Smooth muscle cell (in vitro differentiated cells): ENCODE data around the gene MASP1. TPM values are rescaled to one million over a fixed set of nuclear protein-coding genes. Genes with fewer than 3 reads are reported as not detected.

Source experiments
- DNase-seq: peaks from one replicate; lab custom pipeline; 2025; ENCODE audit not compliant: unreplicated experiment; lab: John Stamatoyannopoulos, UW
- H2AFZ ChIP-seq: fragments of 200-600 bp; sonication (generic); 2 replicates; pipeline ENCODE4 v1.6.0; 2016; ENCODE audit warnings: antibody characterized with exemption, low read depth, mild to moderate bottlenecking
- H3F3A ChIP-seq: fragments of 200-600 bp; sonication (generic); 2 replicates; pipeline ENCODE4 v1.6.0; 2017; ENCODE audit warnings: antibody characterized with exemption, low read depth
- H3K27ac ChIP-seq: fragments of 200-600 bp; sonication (generic); 2 replicates; pipeline ENCODE4 v1.5.1; 2016; ENCODE audit warnings: low read depth, mild to moderate bottlenecking
- H3K27me3 ChIP-seq: fragments of 200-600 bp; sonication (generic); 2 replicates; pipeline ENCODE4 v1.6.1; 2016; ENCODE audit warnings: low read depth, mild to moderate bottlenecking
- H3K36me3 ChIP-seq: fragments of 200-600 bp; sonication (generic); 2 replicates; pipeline ENCODE4 v1.5.1; 2016; ENCODE audit warnings: low read depth
- H3K4me1 ChIP-seq: fragments of 200-600 bp; sonication (generic); 2 replicates; pipeline ENCODE4 v1.5.1; 2016; ENCODE audit warnings: low read depth
- H3K4me2 ChIP-seq: fragments of 200-600 bp; sonication (generic); 2 replicates; pipeline ENCODE4 v1.6.0; 2016; ENCODE audit warnings: mild to moderate bottlenecking
- H3K4me3 ChIP-seq: fragments of 200-600 bp; sonication (generic); 2 replicates; pipeline ENCODE4 v1.5.1; 2016; ENCODE audit warnings: mild to moderate bottlenecking
- H3K79me2 ChIP-seq: fragments of 200-600 bp; sonication (generic); 2 replicates; pipeline ENCODE4 v1.6.0; 2016; ENCODE audit warnings: low read depth, mild to moderate bottlenecking
- H3K9ac ChIP-seq: fragments of 200-600 bp; sonication (generic); 2 replicates; pipeline ENCODE4 v1.6.0; 2016; ENCODE audit warnings: low read depth
- H3K9me3 ChIP-seq: fragments of 200-600 bp; sonication (generic); replicated peaks from 2 replicates; pipeline ENCODE4 v1.5.1; 2016; ENCODE audit warnings: low read depth
- H4K20me1 ChIP-seq: fragments of 200-600 bp; sonication (generic); 2 replicates; pipeline ENCODE4 v1.6.0; 2016; ENCODE audit warnings: low read depth
- CTCF ChIP-seq: fragments of 200-600 bp; sonication (generic); IDR thresholded peaks from 2 replicates; pipeline ENCODE4 v1.5.1; 2017; ENCODE audit warnings: borderline replicate concordance, mild to moderate bottlenecking, antibody characterized with exemption; ENCODE audit not compliant: insufficient read depth, poor library complexity, severe bottlenecking
- WGBS: methylation state at CpG from one replicate; pipeline ENCODE4 v1.1.7; 2016; ENCODE audit warnings: low lambda C conversion rate; 5-methylcytosine and 5-hydroxymethylcytosine counted together
- polyA plus RNA-seq: library from polyadenylated mRNA; unstranded; fragments of >200 nt; fragmentation: Nextera tagmentation; extraction: Ambion mirVana; gene quantifications from 2 replicates; pipeline ENCODE4 v1.2.1, GENCODE V29; 2016
- total RNA-seq: library from RNA; depleted of rRNA; stranded (reverse); fragments of >200 nt; gene quantifications from 2 replicates; pipeline ENCODE4 v1.2.3, GENCODE V29; 2014

Gene MASP1
- total and polyA plus RNA-seq, 2 experiments from 2014 or later: 46.7 to 54.0 TPM

GRCh38 chr3:187256051-187256616 is 35.4 kb downstream of the MASP1 start:
- Histone ChIP-seq H3K9me3 (no peaks in the 10 kb centered on the region), H2AFZ (no peak overlapping the region), H3K4me1 (no peaks in the 10 kb centered on the region), H3K79me2 (no peaks in the 10 kb centered on the region), H3K27me3 (no peaks in the 10 kb centered on the region), H3F3A (no peaks in the 10 kb centered on the region), H4K20me1 (no peaks in the 10 kb centered on the region), H3K9ac (no peak overlapping the region), H3K36me3 (no peaks in the 10 kb centered on the region), H3K4me3 (no peak overlapping the region), H3K27ac (no peak overlapping the region), H3K4me2 (no peak overlapping the region)
- no peak for TF ChIP-seq CTCF
- DNase-seq: no peak
- WGBS: 95% methylated on average over 10 of the region's 10 CpGs

- no peak overlapping the region for H3K4me3 ChIP-seq
- no peak overlapping the region for H3K4me2 ChIP-seq
- no peak overlapping the region for H3K9ac ChIP-seq
- H2AFZ ChIP-seq: no peak overlapping the region
- no peaks in the 10 kb centered on the region for H4K20me1 ChIP-seq
- H3K4me1 ChIP-seq: no peaks in the 10 kb centered on the region
- H3K27ac ChIP-seq: no peak overlapping the region
- no peaks in the 10 kb centered on the region for H3K36me3 ChIP-seq
- no peak for DNase-seq
- no peaks in the 10 kb centered on the region for H3F3A ChIP-seq
- no peaks in the 10 kb centered on the region for H3K9me3 ChIP-seq
- no peaks in the 10 kb centered on the region for H3K27me3 ChIP-seq
- no peak for TF ChIP-seq CTCF
- H3K79me2 ChIP-seq: no peaks in the 10 kb centered on the region
- WGBS: 61% methylated on average over 1 of the region's 1 CpG
These were observed 36.2 kb downstream of the MASP1 start for GRCh38 chr3:187255314-187255713.

- H3K4me3 ChIP-seq: no peak overlapping the region
These were observed 39.2 kb downstream of the MASP1 start for GRCh38 chr3:187252311-187252710.

More at GRCh38 chr3:187252311-187252710, 39.2 kb downstream of the MASP1 start:
- Histone ChIP-seq H3K27ac (no peak overlapping the region), H3K4me1 (no peaks in the 10 kb centered on the region), H3K9me3 (no peaks in the 10 kb centered on the region), H3K27me3 (no peaks in the 10 kb centered on the region), H3K9ac (no peak overlapping the region), H3K36me3 (no peaks in the 10 kb centered on the region), H2AFZ (no peak overlapping the region), H4K20me1 (no peaks in the 10 kb centered on the region), H3K4me2 (no peak overlapping the region), H3K79me2 (no peaks in the 10 kb centered on the region), H3F3A (no peaks in the 10 kb centered on the region)
- WGBS: 61% methylated on average over 4 of the region's 4 CpGs
- DNase-seq: no peak
- no peak for TF ChIP-seq CTCF
